ENCODE results near the gene BTBD19.

The BTBD19 gene

GRCh38 chr1:44855742-44856141, 47.4 kb downstream of the BTBD19 start:
- DNase-seq (ENCODE audit: low read depth) = no peak

GRCh38 chr1:44857446-44857845, 49.1 kb downstream of the BTBD19 start:
- no peak for DNase-seq (ENCODE audit: low read depth)

- DNase-seq (ENCODE audit: low read depth) = no peak
Measured at GRCh38 chr1:44860331-44860730, 52.0 kb downstream of the BTBD19 start.

GRCh38 chr1:44860891-44861425, 52.6 kb downstream of the BTBD19 start:
- no peak for DNase-seq (ENCODE audit: low read depth)

- DNase-seq (ENCODE audit: low read depth) = no peak
Measured at GRCh38 chr1:44862829-44863401, 54.6 kb downstream of the BTBD19 start.
